ENCODE results near the gene ST6GALNAC1. TPM values are rescaled to one million over a fixed set of nuclear protein-coding genes. Genes with fewer than 3 reads are reported as not detected.

ST6GALNAC1 gene
- total and polyA plus RNA-seq, 2 of the 13 experiments (the other 11 are each of a cell fraction or from before 2014, with no cell fraction given): not detected

DNA sequence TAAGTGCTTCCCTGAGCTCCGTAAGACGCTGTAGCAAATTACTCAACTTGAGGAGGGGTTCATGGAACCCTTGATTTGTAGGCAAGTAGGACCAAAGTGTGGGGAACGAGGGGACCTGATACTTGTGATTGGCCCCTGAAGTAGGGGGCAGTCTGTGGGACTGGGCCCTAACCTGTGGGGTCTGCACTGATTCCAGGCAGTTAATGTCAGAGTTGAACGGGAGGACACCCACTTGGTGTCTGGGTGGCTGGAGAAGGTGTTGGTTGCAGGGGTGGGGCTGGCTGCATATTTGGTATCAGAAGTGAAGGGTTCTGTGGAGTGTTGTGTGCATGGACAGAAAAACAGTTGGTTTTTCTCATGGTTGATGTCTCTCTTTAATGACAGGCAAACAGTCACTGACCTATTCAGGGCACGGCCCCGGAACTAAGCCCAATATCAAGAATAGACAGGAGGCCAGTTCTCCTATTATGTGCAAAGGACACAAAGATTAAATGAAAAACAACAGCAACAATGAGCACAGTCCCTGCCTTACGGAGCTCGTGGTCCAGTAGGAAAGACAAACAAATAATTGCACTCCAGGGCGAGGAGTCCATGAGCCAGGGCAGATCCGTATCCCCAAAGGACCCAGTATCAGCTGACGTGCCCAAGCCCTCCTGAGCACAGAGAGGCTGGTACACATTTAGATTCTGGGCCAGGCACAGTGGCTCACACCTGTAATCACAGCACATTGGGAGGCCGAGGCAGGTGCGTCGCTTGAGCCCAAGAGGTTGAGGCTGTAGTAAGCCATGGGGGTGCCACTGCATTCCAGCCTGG lies 48.0 kb upstream of the ST6GALNAC1 start (continued):
- TF ChIP-seq, protein P1, sequence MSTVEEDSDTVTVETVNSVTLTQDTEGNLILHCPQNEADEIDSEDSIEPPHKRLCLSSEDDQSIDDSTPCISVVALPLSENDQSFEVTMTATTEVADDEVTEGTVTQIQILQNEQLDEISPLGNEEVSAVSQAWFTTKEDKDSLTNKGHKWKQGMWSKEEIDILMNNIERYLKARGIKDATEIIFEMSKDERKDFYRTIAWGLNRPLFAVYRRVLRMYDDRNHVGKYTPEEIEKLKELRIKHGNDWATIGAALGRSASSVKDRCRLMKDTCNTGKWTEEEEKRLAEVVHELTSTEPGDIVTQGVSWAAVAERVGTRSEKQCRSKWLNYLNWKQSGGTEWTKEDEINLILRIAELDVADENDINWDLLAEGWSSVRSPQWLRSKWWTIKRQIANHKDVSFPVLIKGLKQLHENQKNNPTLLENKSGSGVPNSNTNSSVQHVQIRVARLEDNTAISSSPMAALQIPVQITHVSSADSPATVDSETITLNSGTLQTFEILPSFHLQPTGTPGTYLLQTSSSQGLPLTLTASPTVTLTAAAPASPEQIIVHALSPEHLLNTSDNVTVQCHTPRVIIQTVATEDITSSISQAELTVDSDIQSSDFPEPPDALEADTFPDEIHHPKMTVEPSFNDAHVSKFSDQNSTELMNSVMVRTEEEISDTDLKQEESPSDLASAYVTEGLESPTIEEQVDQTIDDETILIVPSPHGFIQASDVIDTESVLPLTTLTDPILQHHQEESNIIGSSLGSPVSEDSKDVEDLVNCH (CRISPR knock-in tag; IDR thresholded peaks at IDR 0.05): no peak
- TF ChIP-seq ELF3 (CRISPR knock-in tag; IDR thresholded peaks at IDR 0.05): peak; percentile 94
- TF ChIP-seq DMAP1 (CRISPR knock-in tag; IDR thresholded peaks at IDR 0.05): no peak
- TF ChIP-seq MEIS1 (CRISPR knock-in tag; IDR thresholded peaks at IDR 0.05; ENCODE audit: borderline replicate concordance): peak; percentile 82
- TF ChIP-seq ZNF598 (CRISPR knock-in tag; IDR thresholded peaks at IDR 0.05; ENCODE audit: borderline replicate concordance): no peak
- TF ChIP-seq, protein P2, sequence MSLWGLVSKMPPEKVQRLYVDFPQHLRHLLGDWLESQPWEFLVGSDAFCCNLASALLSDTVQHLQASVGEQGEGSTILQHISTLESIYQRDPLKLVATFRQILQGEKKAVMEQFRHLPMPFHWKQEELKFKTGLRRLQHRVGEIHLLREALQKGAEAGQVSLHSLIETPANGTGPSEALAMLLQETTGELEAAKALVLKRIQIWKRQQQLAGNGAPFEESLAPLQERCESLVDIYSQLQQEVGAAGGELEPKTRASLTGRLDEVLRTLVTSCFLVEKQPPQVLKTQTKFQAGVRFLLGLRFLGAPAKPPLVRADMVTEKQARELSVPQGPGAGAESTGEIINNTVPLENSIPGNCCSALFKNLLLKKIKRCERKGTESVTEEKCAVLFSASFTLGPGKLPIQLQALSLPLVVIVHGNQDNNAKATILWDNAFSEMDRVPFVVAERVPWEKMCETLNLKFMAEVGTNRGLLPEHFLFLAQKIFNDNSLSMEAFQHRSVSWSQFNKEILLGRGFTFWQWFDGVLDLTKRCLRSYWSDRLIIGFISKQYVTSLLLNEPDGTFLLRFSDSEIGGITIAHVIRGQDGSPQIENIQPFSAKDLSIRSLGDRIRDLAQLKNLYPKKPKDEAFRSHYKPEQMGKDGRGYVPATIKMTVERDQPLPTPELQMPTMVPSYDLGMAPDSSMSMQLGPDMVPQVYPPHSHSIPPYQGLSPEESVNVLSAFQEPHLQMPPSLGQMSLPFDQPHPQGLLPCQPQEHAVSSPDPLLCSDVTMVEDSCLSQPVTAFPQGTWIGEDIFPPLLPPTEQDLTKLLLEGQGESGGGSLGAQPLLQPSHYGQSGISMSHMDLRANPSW (CRISPR knock-in tag; IDR thresholded peaks at IDR 0.05; ENCODE audit: borderline replicate concordance): peak; percentile 79; the same call in 1 of the 2 replicates
- no peak for TF ChIP-seq TCF7L2 (IDR thresholded peaks at IDR 0.05; ENCODE audit: low read depth, low read length)
- TF ChIP-seq ZNF251 (CRISPR knock-in tag; IDR thresholded peaks at IDR 0.05): no peak
- no peak for TF ChIP-seq TSC22D2 (CRISPR knock-in tag; IDR thresholded peaks at IDR 0.05; ENCODE audit: borderline replicate concordance)
- TF ChIP-seq ZNF839 (CRISPR knock-in tag; IDR thresholded peaks at IDR 0.05; ENCODE audit: borderline replicate concordance): no peak
- TF ChIP-seq SP4 (CRISPR knock-in tag; IDR thresholded peaks at IDR 0.05): no peak
- no peak for TF ChIP-seq GATAD1 (CRISPR knock-in tag; IDR thresholded peaks at IDR 0.05)
- no peak for TF ChIP-seq MBD4 (IDR thresholded peaks at IDR 0.05; ENCODE audit: borderline replicate concordance, low read length)
- no peak for TF ChIP-seq ARID2 (CRISPR knock-in tag; IDR thresholded peaks at IDR 0.05; ENCODE audit: borderline replicate concordance)
- TF ChIP-seq ZNF879 (CRISPR knock-in tag; IDR thresholded peaks at IDR 0.05): no peak
- peak; percentile 92 for TF ChIP-seq MIER3 (CRISPR knock-in tag; IDR thresholded peaks at IDR 0.05; ENCODE audit: borderline replicate concordance)
- no peak for TF ChIP-seq POLR2A (IDR thresholded peaks at IDR 0.05; ENCODE audit: insufficient read depth in 1 of 2, low read depth in 2 of 2, low read length in 2 of 2)
- no peak for TF ChIP-seq SMC3 (IDR thresholded peaks at IDR 0.05; ENCODE audit: low read length)
- TF ChIP-seq, protein P3, sequence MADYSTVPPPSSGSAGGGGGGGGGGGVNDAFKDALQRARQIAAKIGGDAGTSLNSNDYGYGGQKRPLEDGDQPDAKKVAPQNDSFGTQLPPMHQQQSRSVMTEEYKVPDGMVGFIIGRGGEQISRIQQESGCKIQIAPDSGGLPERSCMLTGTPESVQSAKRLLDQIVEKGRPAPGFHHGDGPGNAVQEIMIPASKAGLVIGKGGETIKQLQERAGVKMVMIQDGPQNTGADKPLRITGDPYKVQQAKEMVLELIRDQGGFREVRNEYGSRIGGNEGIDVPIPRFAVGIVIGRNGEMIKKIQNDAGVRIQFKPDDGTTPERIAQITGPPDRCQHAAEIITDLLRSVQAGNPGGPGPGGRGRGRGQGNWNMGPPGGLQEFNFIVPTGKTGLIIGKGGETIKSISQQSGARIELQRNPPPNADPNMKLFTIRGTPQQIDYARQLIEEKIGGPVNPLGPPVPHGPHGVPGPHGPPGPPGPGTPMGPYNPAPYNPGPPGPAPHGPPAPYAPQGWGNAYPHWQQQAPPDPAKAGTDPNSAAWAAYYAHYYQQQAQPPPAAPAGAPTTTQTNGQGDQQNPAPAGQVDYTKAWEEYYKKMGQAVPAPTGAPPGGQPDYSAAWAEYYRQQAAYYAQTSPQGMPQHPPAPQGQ (CRISPR knock-in tag; IDR thresholded peaks at IDR 0.05; ENCODE audit: borderline replicate concordance): peak; percentile 26; the same call in 1 of the 2 replicates
- no peak for TF ChIP-seq ZNF260 (CRISPR knock-in tag; IDR thresholded peaks at IDR 0.05; ENCODE audit: borderline replicate concordance, low read depth)
- 0 out of 2 replicates have a peak, but pooled peaks have one; percentile 10 for TF ChIP-seq KDM4B (CRISPR knock-in tag; IDR thresholded peaks at IDR 0.05)
- TF ChIP-seq SETDB1 (CRISPR knock-in tag; IDR thresholded peaks at IDR 0.05; ENCODE audit: borderline replicate concordance): no peak
- TF ChIP-seq, protein P4, sequence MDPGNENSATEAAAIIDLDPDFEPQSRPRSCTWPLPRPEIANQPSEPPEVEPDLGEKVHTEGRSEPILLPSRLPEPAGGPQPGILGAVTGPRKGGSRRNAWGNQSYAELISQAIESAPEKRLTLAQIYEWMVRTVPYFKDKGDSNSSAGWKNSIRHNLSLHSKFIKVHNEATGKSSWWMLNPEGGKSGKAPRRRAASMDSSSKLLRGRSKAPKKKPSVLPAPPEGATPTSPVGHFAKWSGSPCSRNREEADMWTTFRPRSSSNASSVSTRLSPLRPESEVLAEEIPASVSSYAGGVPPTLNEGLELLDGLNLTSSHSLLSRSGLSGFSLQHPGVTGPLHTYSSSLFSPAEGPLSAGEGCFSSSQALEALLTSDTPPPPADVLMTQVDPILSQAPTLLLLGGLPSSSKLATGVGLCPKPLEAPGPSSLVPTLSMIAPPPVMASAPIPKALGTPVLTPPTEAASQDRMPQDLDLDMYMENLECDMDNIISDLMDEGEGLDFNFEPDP (CRISPR knock-in tag; conservative IDR thresholded peaks at IDR 0.05): no peak

Measured in HepG2 (cell line).